Mammary epithelial cell (primary cell): Measurements from ENCODE around the gene SCAND1.

Experiments used
- EZH2 ChIP-seq: IDR thresholded peaks from 2 replicates; pipeline ENCODE4 v1.6.1; 2012; ENCODE audit warnings: low read length, inconsistent platforms, borderline replicate concordance
- TF ChIP-seq, protein P1 (sequence below), 2 donors: IDR thresholded peaks in 1 of 2; conservative IDR thresholded peaks in 1 of 2; 2 replicates each; pipeline ENCODE4 v1.5.1; 2011 to 2012; ENCODE audit warnings: inconsistent platforms in 2 of 2, low read length in 2 of 2, mild to moderate bottlenecking in 2 of 2, control low read depth in 1 of 2, low read depth in 1 of 2; ENCODE audit not compliant: insufficient read depth in 1 of 2; ENCODE audit errors: extremely low read depth in 1 of 2

DNA sequence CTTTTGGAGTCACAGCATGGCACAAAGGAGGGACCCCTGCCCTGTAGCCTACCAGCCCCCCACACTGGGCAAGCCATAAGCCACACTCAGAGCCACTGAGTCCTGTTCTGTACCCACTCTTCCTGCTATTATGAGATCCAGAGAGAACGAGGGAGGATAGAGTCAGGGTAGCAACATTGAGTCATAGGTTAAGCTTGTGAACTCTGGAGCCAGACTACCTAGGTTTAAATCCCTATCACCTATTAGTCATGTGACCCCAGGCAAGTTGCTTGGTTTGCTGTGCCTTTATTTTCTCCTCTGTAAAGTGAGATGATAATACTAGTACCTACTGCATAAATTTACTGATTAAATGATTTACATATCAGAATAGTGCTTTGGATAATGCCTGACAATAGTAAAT, 14.6 kb upstream of the SCAND1 start:
- TF ChIP-seq, protein P1, sequence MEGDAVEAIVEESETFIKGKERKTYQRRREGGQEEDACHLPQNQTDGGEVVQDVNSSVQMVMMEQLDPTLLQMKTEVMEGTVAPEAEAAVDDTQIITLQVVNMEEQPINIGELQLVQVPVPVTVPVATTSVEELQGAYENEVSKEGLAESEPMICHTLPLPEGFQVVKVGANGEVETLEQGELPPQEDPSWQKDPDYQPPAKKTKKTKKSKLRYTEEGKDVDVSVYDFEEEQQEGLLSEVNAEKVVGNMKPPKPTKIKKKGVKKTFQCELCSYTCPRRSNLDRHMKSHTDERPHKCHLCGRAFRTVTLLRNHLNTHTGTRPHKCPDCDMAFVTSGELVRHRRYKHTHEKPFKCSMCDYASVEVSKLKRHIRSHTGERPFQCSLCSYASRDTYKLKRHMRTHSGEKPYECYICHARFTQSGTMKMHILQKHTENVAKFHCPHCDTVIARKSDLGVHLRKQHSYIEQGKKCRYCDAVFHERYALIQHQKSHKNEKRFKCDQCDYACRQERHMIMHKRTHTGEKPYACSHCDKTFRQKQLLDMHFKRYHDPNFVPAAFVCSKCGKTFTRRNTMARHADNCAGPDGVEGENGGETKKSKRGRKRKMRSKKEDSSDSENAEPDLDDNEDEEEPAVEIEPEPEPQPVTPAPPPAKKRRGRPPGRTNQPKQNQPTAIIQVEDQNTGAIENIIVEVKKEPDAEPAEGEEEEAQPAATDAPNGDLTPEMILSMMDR (conservative IDR thresholded peaks at IDR 0.05 in 1 of 2, IDR thresholded peaks at IDR 0.05 in 1 of 2; ENCODE audit: extremely low read depth in 1 of 2, insufficient read depth in 1 of 2, low read depth in 1 of 2, low read length in 2 of 2): no peak
- TF ChIP-seq EZH2: no peak
